GM12878 (cell line): ENCODE data around the gene MLEC. TPM values are rescaled to one million over a fixed set of nuclear protein-coding genes. Genes with fewer than 3 reads are reported as not detected.

Experiments
- ATAC-seq: fragments of 200-7000 bp; cut with Tn5 transposase; 3 replicates; pipeline ENCODE4 v1.9.1; 2020; ENCODE audit warnings: mild to moderate bottlenecking, moderate library complexity
- BruUV-seq: library from RNA; stranded (reverse); fragments of 400-500 nt; replicated peaks from 2 replicates; lab custom pipeline; 2021; lab: Mats Ljungman, UMichigan
- CTCF ChIA-PET: fragments of 300-600 bp; sonication (Branson Sonifier 250); formaldehyde crosslinking; extraction: SDS; loops from one replicate; lab custom pipeline; 2021; ENCODE audit warnings: inconsistent platforms; lab: Yijun Ruan, JAX
- POLR2A ChIA-PET: fragments of 350-600 bp; formaldehyde crosslinking; extraction: SDS; loops from one replicate; lab custom pipeline; 2021; ENCODE audit warnings: inconsistent platforms; lab: Charles Lee
- RAD21 ChIA-PET: fragments of 300-600 bp; sonication (Branson Sonifier 250); formaldehyde crosslinking; loops from one replicate; lab custom pipeline; 2023; ENCODE audit warnings: antibody characterized with exemption; ENCODE audit not compliant: unreplicated experiment; lab: Charles Lee
- SMC1A ChIA-PET: fragments of 300-600 bp; sonication (Branson Sonifier 250); formaldehyde crosslinking; loops from one replicate; lab custom pipeline; 2023; ENCODE audit not compliant: unreplicated experiment, uncharacterized antibody; lab: Charles Lee
- DNase-seq: peaks from one replicate; pipeline ENCODE4 v3.0.0-alpha.2; 2011; ENCODE audit warnings: low read depth, low spot score
- FAIRE-seq: peaks from 3 replicates; lab custom pipeline; 2011; peaks lifted over from hg19 to GRCh38; lab: Jason Lieb, UNC
- H2AFZ ChIP-seq: 2 replicates; pipeline ENCODE4 v1.6.0; 2011; ENCODE audit warnings: low read depth, low read length, control low read depth; ENCODE audit not compliant: control insufficient read depth
- H3K27ac ChIP-seq: 2 replicates; pipeline ENCODE4 v1.5.1; 2011; ENCODE audit warnings: control low read depth; ENCODE audit not compliant: control insufficient read depth, insufficient read depth
- H3K27me3 ChIP-seq, 2 experiments: replicated peaks in 1 of 2; 2 replicates each; pipeline versions ENCODE4 v1.6.0 to v1.6.1; 2011; ENCODE audit warnings: low read length in 1 of 2; ENCODE audit not compliant: control insufficient read depth in 2 of 2, insufficient read depth in 2 of 2
- H3K36me3 ChIP-seq, 2 experiments: 2 replicates each; pipeline ENCODE4 v1.5.1; 2011; ENCODE audit warnings: low read length in 1 of 2; ENCODE audit not compliant: control insufficient read depth in 2 of 2, insufficient read depth in 2 of 2
- H3K4me1 ChIP-seq: 2 replicates; pipeline ENCODE4 v1.6.1; 2011; ENCODE audit warnings: mild to moderate bottlenecking, low read length, moderate library complexity, mixed read lengths; ENCODE audit not compliant: control insufficient read depth, insufficient read depth
- H3K4me2 ChIP-seq: 2 replicates; pipeline ENCODE4 v1.6.0; 2011; ENCODE audit warnings: control low read depth; ENCODE audit not compliant: control insufficient read depth, insufficient read depth
- H3K4me3 ChIP-seq: fragments of 200-600 bp; sonication (generic); 2 replicates; pipeline ENCODE4 v1.5.1; 2016
- H3K79me2 ChIP-seq: 2 replicates; pipeline ENCODE4 v1.6.0; 2011; ENCODE audit warnings: low read length; ENCODE audit not compliant: control insufficient read depth, insufficient read depth
- H3K9ac ChIP-seq: 2 replicates; pipeline ENCODE4 v1.8.0; 2011; ENCODE audit warnings: low read length, control low read depth, mixed read lengths; ENCODE audit not compliant: control insufficient read depth, insufficient read depth
- H3K9me3 ChIP-seq: replicated peaks from 3 replicates; pipeline ENCODE4 v1.5.1; 2011; ENCODE audit warnings: mild to moderate bottlenecking, low read length; ENCODE audit not compliant: control insufficient read depth, insufficient read depth
- H4K20me1 ChIP-seq: 2 replicates; pipeline ENCODE4 v1.6.0; 2011; ENCODE audit not compliant: control insufficient read depth, insufficient read depth
- CREM ChIP-seq: IDR thresholded peaks from 2 replicates; pipeline ENCODE4 v1.6.1; 2014; ENCODE audit warnings: antibody characterized with exemption, low read depth
- FOS ChIP-seq: IDR thresholded peaks from 3 replicates; pipeline ENCODE4 v1.6.1; 2011; ENCODE audit warnings: borderline replicate concordance; ENCODE audit not compliant: insufficient read length; ENCODE audit errors: extremely low read depth
- IKZF2 ChIP-seq, 2 experiments: fragments of 450-650 bp; IDR thresholded peaks; 2 replicates each; pipeline ENCODE4 v1.6.1; 2017; ENCODE audit warnings: mild to moderate bottlenecking in 2 of 2, moderate library complexity in 2 of 2
- KLF5 ChIP-seq: fragments of 450-650 bp; IDR thresholded peaks from 2 replicates; pipeline ENCODE4 v1.6.1; 2014; ENCODE audit warnings: mild to moderate bottlenecking; ENCODE audit not compliant: partially characterized antibody
- MXI1 ChIP-seq: fragments of 150-350 bp; IDR thresholded peaks from 2 replicates; pipeline ENCODE4 v1.6.1; 2011; ENCODE audit warnings: low read depth, mild to moderate bottlenecking, inconsistent platforms, low read length, improper control_type of control experiment
- NFIC ChIP-seq: IDR thresholded peaks from 2 replicates; pipeline ENCODE4 v1.6.1; 2012; ENCODE audit warnings: low read depth, mild to moderate bottlenecking, inconsistent platforms, low read length, moderate library complexity
- PBX3 ChIP-seq: IDR thresholded peaks from 2 replicates; pipeline ENCODE4 v1.6.1; 2011; ENCODE audit warnings: mild to moderate bottlenecking, low read depth, low read length, moderate library complexity; ENCODE audit not compliant: insufficient replicate concordance
- POLR2AphosphoS2 ChIP-seq: IDR thresholded peaks from 2 replicates; pipeline ENCODE4 v1.6.1; 2011; ENCODE audit warnings: low read depth, mild to moderate bottlenecking, low read length, improper control_type of control experiment, moderate library complexity
- PRDM15 ChIP-seq: fragments of 450-650 bp; formaldehyde crosslinking; IDR thresholded peaks from 2 replicates; pipeline ENCODE4 v1.4.0; 2020; ENCODE audit warnings: mild to moderate bottlenecking, moderate library complexity
- RFX5 ChIP-seq: IDR thresholded peaks from 2 replicates; pipeline ENCODE4 v1.6.1; 2011; ENCODE audit warnings: low read depth, low read length, improper control_type of control experiment
- SIX5 ChIP-seq: IDR thresholded peaks from 2 replicates; pipeline ENCODE4 v1.6.1; 2011; ENCODE audit warnings: mild to moderate bottlenecking, low read depth, low read length, moderate library complexity; ENCODE audit not compliant: severe bottlenecking
- TCF3 ChIP-seq: IDR thresholded peaks from 2 replicates; pipeline ENCODE4 v1.6.1; 2012; ENCODE audit warnings: low read depth, mild to moderate bottlenecking, low read length, borderline replicate concordance; ENCODE audit not compliant: insufficient read depth
- YBX1 ChIP-seq: fragments of 450-650 bp; IDR thresholded peaks from 2 replicates; pipeline ENCODE4 v1.6.1; 2016; ENCODE audit warnings: antibody characterized with exemption
- ZBTB11 ChIP-seq: fragments of 450-650 bp; formaldehyde crosslinking; IDR thresholded peaks from 2 replicates; pipeline ENCODE4 v1.5.0; 2022; ENCODE audit warnings: mild to moderate bottlenecking, missing genetic modification characterization
- WGBS: methylation state at CpG from one replicate; pipeline ENCODE4 v1.1.6; 2016; ENCODE audit warnings: low lambda C conversion rate; ENCODE audit not compliant: insufficient replicate concordance, insufficient coverage; ENCODE audit errors: missing lambda C conversion rate; 5-methylcytosine and 5-hydroxymethylcytosine counted together
- in situ Hi-C: fragments of 300-500 bp; cut with MboI; formaldehyde crosslinking; loops from 9 replicates; pipeline ENCODE4 v1.14.3; 2018; ENCODE audit warnings: mixed read lengths
- intact Hi-C: fragments of 100-400 bp; cut with micrococcal nuclease; formaldehyde crosslinking; loops from one replicate; pipeline ENCODE4 v1.14.2; 2022; ENCODE audit not compliant: unreplicated experiment
- polyA plus RNA-seq, 11 experiments: library from polyadenylated mRNA; depleted of rRNA in 4 of 11; unstranded in 6 of 11; stranded (reverse) in 5 of 11; fragments of >200 nt; fragmentation: Nextera tagmentation in 4 of 11; fragmentation: Illumina TruSeq in 1 of 11; extraction: Ambion mirVana in 4 of 11; extraction: Trizol in 1 of 11; gene quantifications; 1 replicate in 1 of 11; 2 replicates in 10 of 11; pipeline versions ENCODE4 v1.2.1 to v1.2.3, GENCODE V29; 2011 to 2016; ENCODE audit warnings: inconsistent platforms in 2 of 11, missing spikeins in 2 of 11, low read depth in 1 of 11
- total RNA-seq, 4 experiments: library from RNA; depleted of rRNA in 3 of 4; stranded (reverse); fragments of >200 nt in 3 of 4; fragmentation: Illumina TruSeq in 1 of 4; extraction: Trizol in 1 of 4; gene quantifications; 2 replicates each; pipeline versions ENCODE4 v1.2.1 to v1.2.3, GENCODE V29; 2013 to 2021

Gene MLEC
- total and polyA plus RNA-seq, 10 of the 15 experiments (the other 5 are each of a cell fraction or from before 2014, with no cell fraction given): 26.7 to 172 (median 103) TPM

- Histone ChIP-seq H3K9me3 (no peaks in the 10 kb centered on the region), H3K79me2 (no peaks in the 10 kb centered on the region), H3K27me3 (no peaks in the 10 kb centered on the region), H3K4me1 (peaks cover 9% of the 10 kb centered on the region), H3K9ac (no peak overlapping the region), H3K36me3 (no peaks in the 10 kb centered on the region), H3K27ac (no peak overlapping the region), H2AFZ (no peak overlapping the region), H3K4me2 (no peak overlapping the region), H4K20me1 (no peaks in the 10 kb centered on the region), H3K4me3 (no peak overlapping the region)
- SMC1A ChIA-PET: interaction anchor here (0.7 to 2.1 kb wide), 4 partner anchors 9 to 81 kb away, joined by 3 to 6 read pairs (median 4); no protein-coding TSS in a partner anchor
- intact Hi-C loops (no loop called here), in situ Hi-C loops (no loop called here)
- POLR2A ChIA-PET: interaction anchor here (1.6 kb wide), 1 partner anchor 10 kb away, joined by 4 read pairs; no protein-coding TSS in a partner anchor
- CTCF ChIA-PET: interaction anchor here (1.0 to 6.2 kb wide), 2 partner anchors 12 to 313 kb away, joined by 3 to 74 read pairs; no protein-coding TSS in a partner anchor
- FAIRE-seq: no peak
- RAD21 ChIA-PET: interaction anchor here (3.2 kb wide), 1 partner anchor 10 kb away, joined by 17 read pairs; no protein-coding TSS in a partner anchor
- WGBS: 47% methylated on average over 8 of the region's 8 CpGs
- ATAC-seq: no peak
- BruUV-seq: no TSS peak
- TF ChIP-seq IKZF2 (IDR thresholded peaks at IDR 0.05) (no peak), PBX3 (no peak), MXI1 (no peak), FOS (no peak), PRDM15 (CRISPR knock-in tag) (no peak), RFX5 (no peak), YBX1 (no peak), KLF5 (no peak), ZBTB11 (CRISPR knock-in tag) (no peak), TCF3 (no peak), SIX5 (no peak), POLR2AphosphoS2 (no peak), NFIC (no peak), CREM (no peak)
- TF ChIP-seq, all 136 proteins: peak for 0
- no peak for DNase-seq
These were observed 27.8 kb upstream of the MLEC start for GRCh38 chr12:120659151-120659525.
